HepG2 (cell line): ENCODE results near the gene ACCSL. TPM values are rescaled to one million over a fixed set of nuclear protein-coding genes. Genes with fewer than 3 reads are reported as not detected.

ENCODE experiments used
- ATAC-seq: fragments of 200-7000 bp; cut with Tn5 transposase; 3 replicates; pipeline ENCODE4 v1.9.1; 2020; ENCODE audit warnings: mild to moderate bottlenecking, moderate library complexity
- BruUV-seq: library from RNA; stranded (reverse); fragments of 400-500 nt; replicated peaks from 2 replicates; lab custom pipeline; 2021; lab: Mats Ljungman, UMichigan
- CTCF ChIA-PET: fragments of 300-600 bp; formaldehyde crosslinking; extraction: SDS; loops from one replicate; lab custom pipeline; 2021; ENCODE audit warnings: low total read pairs, inconsistent platforms, low intra/inter-chr PET ratio; lab: Yijun Ruan, JAX
- POLR2A ChIA-PET: fragments of 350-600 bp; sonication (Branson Sonifier 250); formaldehyde crosslinking; loops from one replicate; lab custom pipeline; 2020; ENCODE audit warnings: antibody characterized with exemption, inconsistent platforms; lab: Yijun Ruan, JAX
- DNase-seq: peaks from one replicate; pipeline ENCODE4 v3.0.0-alpha.2; 2015; ENCODE audit warnings: low spot score
- FAIRE-seq: peaks from 3 replicates; lab custom pipeline; 2011; peaks lifted over from hg19 to GRCh38; lab: Jason Lieb, UNC
- H2AFZ ChIP-seq: one replicate; pipeline ENCODE4 v1.6.1; 2011; ENCODE audit warnings: low read length, inconsistent platforms
- H3K27ac ChIP-seq: fragments of 300-600 bp; 3 replicates; pipeline ENCODE4 v1.8.0; 2011; ENCODE audit warnings: mixed run types, mild to moderate bottlenecking, mixed read lengths, low read length, inconsistent platforms; ENCODE audit not compliant: insufficient read depth; ENCODE audit errors: extremely low read length
- H3K27me3 ChIP-seq, 2 experiments: fragments of 200-600 bp in 1 of 2; 2 replicates in 1 of 2; 3 replicates in 1 of 2; pipeline versions ENCODE4 v1.6.0 to v1.8.0; 2011; ENCODE audit warnings: low read length in 2 of 2, mild to moderate bottlenecking in 2 of 2, moderate library complexity in 2 of 2, inconsistent platforms in 1 of 2; ENCODE audit not compliant: insufficient read depth in 2 of 2, control insufficient read depth in 1 of 2
- H3K36me3 ChIP-seq, 2 experiments: fragments of 200-600 bp in 1 of 2; replicated peaks in 1 of 2; 2 replicates in 1 of 2; 3 replicates in 1 of 2; pipeline versions ENCODE4 v1.5.1 to v1.8.0; 2011; ENCODE audit warnings: low read length in 2 of 2, inconsistent platforms in 1 of 2; ENCODE audit not compliant: insufficient read depth in 2 of 2, control insufficient read depth in 1 of 2
- H3K4me1 ChIP-seq: 2 replicates; pipeline ENCODE4 v1.5.1; 2012; ENCODE audit warnings: low read length, inconsistent platforms; ENCODE audit not compliant: insufficient read depth
- H3K4me2 ChIP-seq: 2 replicates; pipeline ENCODE4 v1.6.0; 2011; ENCODE audit warnings: low read depth, low read length, inconsistent platforms
- H3K4me3 ChIP-seq, 3 experiments: fragments of 200-600 bp in 1 of 3; sonication (generic), shearing (Covaris generic) in 1 of 3; replicated peaks in 1 of 3; 2 replicates each; pipeline ENCODE4 v1.5.1; 2011 to 2016; ENCODE audit warnings: low read length in 3 of 3, inconsistent platforms in 2 of 3, low read depth in 2 of 3, mild to moderate bottlenecking in 2 of 3, control low read depth in 1 of 3, mixed read lengths in 1 of 3; ENCODE audit not compliant: insufficient read depth in 1 of 3
- H3K79me2 ChIP-seq: one replicate; pipeline ENCODE4 v1.6.1; 2011; ENCODE audit warnings: low read length, inconsistent platforms; ENCODE audit not compliant: insufficient read depth
- H3K9ac ChIP-seq: 2 replicates; pipeline ENCODE4 v1.6.0; 2011; ENCODE audit warnings: mild to moderate bottlenecking, low read depth, low read length, inconsistent platforms; ENCODE audit not compliant: insufficient read depth
- H3K9me3 ChIP-seq: 2 replicates; pipeline ENCODE4 v1.5.1; 2012; ENCODE audit warnings: mild to moderate bottlenecking, low read length
- H4K20me1 ChIP-seq: 2 replicates; pipeline ENCODE4 v1.6.0; 2011; ENCODE audit warnings: inconsistent platforms, mild to moderate bottlenecking, low read length, moderate library complexity; ENCODE audit not compliant: insufficient read depth
- RFX5 ChIP-seq: IDR thresholded peaks from 2 replicates; pipeline ENCODE4 v1.6.1; 2011; ENCODE audit warnings: low read depth, low read length, improper control_type of control experiment
- ZBTB7A ChIP-seq: sonication (generic); formaldehyde crosslinking; IDR thresholded peaks from 2 replicates; pipeline ENCODE4 v1.8.0; 2022; ENCODE audit warnings: mild to moderate bottlenecking, missing genetic modification reagents
- ZNF296 ChIP-seq: sonication (generic); formaldehyde crosslinking; conservative IDR thresholded peaks from 2 replicates; pipeline ENCODE4 v1.5.0; 2020; ENCODE audit warnings: mild to moderate bottlenecking, missing genetic modification reagents
- ZNF629 ChIP-seq: sonication (generic); formaldehyde crosslinking; conservative IDR thresholded peaks from 2 replicates; pipeline ENCODE4 v1.5.0; 2020; ENCODE audit warnings: missing genetic modification reagents
- ZNF766 ChIP-seq: sonication (generic); formaldehyde crosslinking; IDR thresholded peaks from 2 replicates; pipeline ENCODE4 v1.5.0; 2020; ENCODE audit warnings: missing genetic modification reagents, borderline replicate concordance
- WGBS: methylation state at CpG from one replicate; pipeline ENCODE4 v1.1.6; 2017; ENCODE audit warnings: low lambda C conversion rate; 5-methylcytosine and 5-hydroxymethylcytosine counted together
- in situ Hi-C: cut with HindIII; loops from 2 replicates; pipeline ENCODE4 v1.10.0; 2017; ENCODE audit warnings: low pct_unique_long_range_greater_than_20kb; ENCODE audit not compliant: extremely low pct_ligation_motif_present
- intact Hi-C: fragments of 100-400 bp; cut with micrococcal nuclease; formaldehyde crosslinking; loops from one replicate; pipeline ENCODE4 v1.10.0; 2022; ENCODE audit not compliant: unreplicated experiment
- polyA plus RNA-seq, 8 experiments: library from polyadenylated mRNA; depleted of rRNA in 3 of 8; stranded (reverse) in 7 of 8; unstranded in 1 of 8; fragments of >200 nt; fragmentation: Illumina TruSeq in 4 of 8; extraction: Trizol in 4 of 8; gene quantifications; 2 replicates each; pipeline versions ENCODE4 v1.2.1 to v1.2.3, GENCODE V29; 2011 to 2016; ENCODE audit warnings: low read depth in 4 of 8, missing spikeins in 1 of 8, mixed read lengths in 1 of 8; ENCODE audit not compliant: insufficient read depth in 1 of 8
- total RNA-seq, 5 experiments: library from RNA; depleted of rRNA; stranded (reverse); fragments of >200 nt; fragmentation: Illumina TruSeq; extraction: Trizol; gene quantifications; 2 replicates each; pipeline ENCODE4 v1.2.3, GENCODE V29; 2016; ENCODE audit warnings: low read depth in 1 of 5
- TF ChIP-seq, protein P1 (sequence below): sonication (generic); formaldehyde crosslinking; IDR thresholded peaks from 2 replicates; pipeline ENCODE4 v1.8.1; 2022; ENCODE audit warnings: mild to moderate bottlenecking, missing genetic modification reagents
- TF ChIP-seq, protein P2 (sequence below): sonication (generic); formaldehyde crosslinking; IDR thresholded peaks from 2 replicates; pipeline ENCODE4 v1.5.0; 2020; ENCODE audit warnings: mild to moderate bottlenecking, low read depth, missing genetic modification reagents, borderline replicate concordance

ACCSL gene
- total and polyA plus RNA-seq, 2 of the 13 experiments (the other 11 are each of a cell fraction or from before 2014, with no cell fraction given) = not detected

DNA sequence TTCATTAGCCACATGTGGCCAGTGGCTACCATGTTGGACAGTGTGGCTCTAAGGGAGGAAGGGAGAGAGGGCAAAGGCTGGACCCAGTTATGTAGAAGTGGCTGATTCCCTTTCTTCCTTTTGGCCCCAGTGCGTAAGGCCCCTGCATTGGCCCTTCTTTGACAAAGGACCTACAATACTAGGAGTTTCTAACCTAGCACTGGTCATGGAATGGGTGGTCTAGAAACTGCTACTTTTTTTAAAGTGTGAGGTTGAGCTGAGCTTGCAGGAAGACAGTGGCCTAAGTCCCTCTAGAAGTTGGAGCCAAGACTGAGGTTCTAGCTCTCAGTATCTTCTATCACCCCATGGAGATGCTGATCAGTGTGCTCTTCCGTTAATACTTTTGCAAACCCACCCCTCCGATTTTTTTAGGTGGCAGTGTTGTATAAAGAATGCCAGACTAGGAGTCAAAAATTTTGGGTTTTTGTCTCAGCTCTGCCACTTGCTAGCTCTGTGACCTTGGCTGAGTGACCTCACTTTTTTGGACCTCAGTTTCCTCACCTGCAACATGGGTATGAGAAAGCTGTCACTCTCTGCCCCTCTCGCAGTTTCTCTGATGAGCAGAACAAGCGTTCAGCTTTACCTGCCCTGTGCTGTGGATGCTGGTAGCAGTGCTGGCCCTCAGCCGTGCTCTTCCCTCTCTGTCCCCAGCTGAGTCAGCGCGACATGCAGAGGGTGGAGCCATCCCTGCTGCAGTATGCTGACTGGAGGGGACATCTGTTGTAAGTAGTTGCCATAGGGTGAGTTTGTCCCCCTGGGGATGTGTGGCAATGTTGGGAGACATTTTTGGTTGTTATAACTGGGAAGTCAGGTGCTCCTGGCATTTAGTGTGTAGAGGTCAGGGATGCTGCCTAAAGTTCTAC, 25.2 kb downstream of the ACCSL start:
- no peak for FAIRE-seq
- no peak overlapping the region for H2AFZ ChIP-seq
- H3K9me3 ChIP-seq = no peaks in the 10 kb centered on the region
- H3K4me1 ChIP-seq = no peaks in the 10 kb centered on the region
- H3K4me3 ChIP-seq = no peak overlapping the region
- DNase-seq = no peak
- CTCF ChIA-PET = no interaction called here
- no peaks in the 10 kb centered on the region for H4K20me1 ChIP-seq
- POLR2A ChIA-PET = no interaction called here
- TF ChIP-seq RFX5 = peak; percentile 55; the same call in 1 of the 2 replicates
- TF ChIP-seq ZNF296 (CRISPR knock-in tag) = no peak
- TF ChIP-seq, protein P1, sequence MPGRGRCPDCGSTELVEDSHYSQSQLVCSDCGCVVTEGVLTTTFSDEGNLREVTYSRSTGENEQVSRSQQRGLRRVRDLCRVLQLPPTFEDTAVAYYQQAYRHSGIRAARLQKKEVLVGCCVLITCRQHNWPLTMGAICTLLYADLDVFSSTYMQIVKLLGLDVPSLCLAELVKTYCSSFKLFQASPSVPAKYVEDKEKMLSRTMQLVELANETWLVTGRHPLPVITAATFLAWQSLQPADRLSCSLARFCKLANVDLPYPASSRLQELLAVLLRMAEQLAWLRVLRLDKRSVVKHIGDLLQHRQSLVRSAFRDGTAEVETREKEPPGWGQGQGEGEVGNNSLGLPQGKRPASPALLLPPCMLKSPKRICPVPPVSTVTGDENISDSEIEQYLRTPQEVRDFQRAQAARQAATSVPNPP (CRISPR knock-in tag) = no peak
- TF ChIP-seq ZBTB7A (CRISPR knock-in tag) = no peak
- 0 out of 2 replicates have a peak, but pooled peaks have one; percentile 15 for TF ChIP-seq ZNF629 (CRISPR knock-in tag)
- TF ChIP-seq ZNF766 (CRISPR knock-in tag) = no peak
- TF ChIP-seq, protein P2, sequence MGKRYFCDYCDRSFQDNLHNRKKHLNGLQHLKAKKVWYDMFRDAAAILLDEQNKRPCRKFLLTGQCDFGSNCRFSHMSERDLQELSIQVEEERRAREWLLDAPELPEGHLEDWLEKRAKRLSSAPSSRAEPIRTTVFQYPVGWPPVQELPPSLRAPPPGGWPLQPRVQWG = no peak
- H3K4me2 ChIP-seq = no peak overlapping the region
- H3K79me2 ChIP-seq = no peaks in the 10 kb centered on the region
- ATAC-seq = no peak
- H3K9ac ChIP-seq = no peak overlapping the region
- in situ Hi-C loops (no loop called here), intact Hi-C loops (no loop called here)
- WGBS = 66% methylated on average over 8 of the region's 8 CpGs
- H3K27ac ChIP-seq = no peak overlapping the region
- no peaks in the 10 kb centered on the region; a peak in 1 of 5 replicates for H3K27me3 ChIP-seq
- BruUV-seq = no TSS peak
- no peaks in the 10 kb centered on the region for H3K36me3 ChIP-seq
